Medulla oblongata (tissue), 1 donor: ENCODE results near the gene DPH6.
"Not testable (repeated sequence)": the region's sequence is repeated elsewhere in the genome, so short reads cannot be mapped to it uniquely, and the experiment has no call there.

Source experiments
- DNase-seq: peaks from one replicate; pipeline ENCODE4 v3.0.0-alpha.2; 2015; ENCODE audit errors: extremely low spot score

The DPH6 gene

DNA sequence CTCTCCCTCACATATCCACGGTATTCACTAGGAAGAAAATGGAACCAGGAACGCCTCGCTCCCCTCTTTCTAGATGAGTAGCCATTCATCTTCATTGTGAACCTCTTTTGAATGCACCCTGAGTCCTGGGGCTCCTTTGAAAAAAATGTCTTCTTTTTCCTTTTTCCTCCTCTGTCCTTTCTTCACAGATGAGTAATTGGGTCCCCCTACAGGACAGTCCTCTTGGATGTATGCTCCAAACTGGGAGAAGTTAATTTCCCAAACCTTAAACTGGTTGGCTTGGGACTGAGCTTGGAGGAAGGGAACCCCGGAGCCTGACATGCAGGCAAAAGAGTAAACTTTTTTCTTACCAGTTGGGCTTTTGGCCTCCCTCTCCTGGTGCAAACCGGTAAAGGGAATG, 108.8 kb downstream of the DPH6 start:
- DNase-seq = no peak

DNA sequence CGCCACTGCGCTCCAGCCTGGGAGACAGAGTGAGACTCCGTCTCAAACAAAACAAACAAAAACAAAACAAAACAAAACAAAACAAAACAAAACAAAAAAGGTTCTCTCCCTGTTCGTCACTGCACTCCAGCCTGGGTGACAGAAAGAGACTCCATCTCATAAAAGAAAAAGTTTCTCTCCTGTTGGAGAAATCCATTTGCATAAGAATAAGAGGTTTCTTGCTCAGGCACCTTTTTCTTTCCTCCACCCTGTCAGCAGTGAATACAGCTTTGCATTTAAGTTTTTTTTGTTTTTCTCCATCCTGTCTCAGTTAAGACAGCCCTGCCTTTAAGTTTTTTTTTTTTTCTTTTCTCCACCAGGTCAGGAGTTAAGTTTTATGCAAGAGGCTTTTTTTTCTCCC, 109.5 kb downstream of the DPH6 start:
- DNase-seq = no peak

DNA sequence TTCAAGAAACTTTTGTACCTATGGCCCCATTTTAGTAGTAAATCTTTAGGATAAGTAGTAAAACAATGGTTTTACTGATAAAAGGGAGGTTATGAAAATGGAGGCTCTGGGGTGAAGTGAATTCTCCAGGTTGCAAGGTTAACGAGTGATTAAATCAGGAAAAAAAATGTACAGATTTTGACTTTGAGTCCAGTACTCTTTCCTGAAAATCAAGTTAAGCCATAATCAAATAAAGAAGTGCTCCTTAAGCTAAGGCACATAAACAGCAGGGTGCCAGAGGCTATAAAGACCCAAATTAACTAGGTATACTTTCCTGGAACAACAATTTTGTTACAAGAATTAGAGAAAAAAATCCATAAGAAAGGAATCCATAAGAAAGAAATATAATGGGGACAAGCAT, 114.7 kb downstream of the DPH6 start:
- DNase-seq = no peak

DNA sequence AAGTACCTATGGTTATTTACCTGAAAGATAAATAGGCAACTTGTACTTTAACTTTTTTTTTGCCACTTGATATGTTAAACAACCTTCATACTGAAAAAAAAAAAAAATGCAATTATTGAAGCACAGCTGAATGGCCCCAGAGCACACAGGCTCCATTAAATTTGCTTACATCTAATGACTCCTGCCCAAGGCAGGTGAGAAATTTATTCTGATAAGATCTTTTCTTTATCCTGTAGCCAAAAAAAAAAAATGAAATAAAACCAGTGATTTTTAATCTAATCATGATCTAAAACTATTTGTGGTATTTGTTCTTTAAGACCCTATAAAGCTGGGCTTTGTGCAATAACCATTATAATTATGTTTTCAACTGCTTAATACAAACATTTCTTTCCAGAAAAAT, 115.7 kb downstream of the DPH6 start:
- no peak for DNase-seq

DNA sequence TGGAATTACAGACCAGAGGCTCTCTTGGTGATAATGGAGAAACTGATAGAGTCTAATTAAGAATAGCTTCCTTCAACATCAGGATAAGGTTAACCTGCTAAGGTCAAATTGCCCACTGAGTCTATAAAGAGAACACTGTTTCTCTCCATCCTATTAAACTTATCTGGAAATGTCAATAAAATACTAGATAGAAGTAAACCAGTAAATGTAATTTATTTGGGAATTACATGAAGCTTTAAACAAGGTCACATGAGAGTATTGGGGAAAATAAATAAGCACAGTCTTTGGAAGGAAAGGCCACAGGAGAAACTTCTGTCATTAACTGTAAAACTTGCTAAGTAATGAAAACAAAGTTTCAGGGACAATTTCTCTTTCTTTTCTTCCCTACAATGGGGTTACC, 118.5 kb downstream of the DPH6 start:
- DNase-seq = no peak

DNA sequence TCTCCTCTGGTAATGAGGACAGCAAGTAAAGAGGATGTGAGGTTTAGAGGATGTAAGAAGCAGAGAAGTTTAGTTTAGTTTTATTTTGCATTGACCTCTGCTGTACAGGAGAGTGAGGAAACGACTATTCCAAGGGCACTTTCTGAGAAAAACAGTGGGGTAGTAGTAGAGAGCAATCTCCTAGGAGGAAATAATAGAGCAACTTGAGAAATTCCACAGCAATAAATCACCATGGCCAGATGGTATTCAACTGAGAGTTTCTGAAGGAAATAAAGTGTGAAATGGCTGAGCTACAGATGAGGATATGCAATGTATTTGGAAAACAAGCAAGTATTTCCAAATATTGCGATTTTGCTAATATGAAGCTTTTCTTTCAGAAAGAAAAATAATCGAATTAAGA, 118.9 kb downstream of the DPH6 start:
- DNase-seq = no peak

DNA sequence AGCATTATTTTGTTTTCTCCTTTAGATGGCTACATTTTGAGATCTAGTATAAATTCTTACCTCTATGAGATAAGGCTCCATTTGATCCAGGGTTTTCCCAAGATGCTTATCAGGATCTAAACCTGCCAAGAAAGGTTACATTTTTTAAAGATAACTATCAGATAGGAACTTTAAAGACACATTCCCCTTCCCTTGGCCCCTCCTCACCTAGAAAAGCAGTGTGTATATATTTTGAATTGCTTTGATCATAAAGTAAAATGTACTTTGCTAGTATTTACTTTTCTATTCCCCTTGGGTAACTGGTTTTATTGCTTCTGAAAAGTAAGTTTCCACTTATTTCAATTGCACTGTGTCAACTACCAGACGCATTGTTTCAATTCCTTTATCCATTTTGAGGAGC, 135.2 kb downstream of the DPH6 start:
- no peak for DNase-seq

DNA sequence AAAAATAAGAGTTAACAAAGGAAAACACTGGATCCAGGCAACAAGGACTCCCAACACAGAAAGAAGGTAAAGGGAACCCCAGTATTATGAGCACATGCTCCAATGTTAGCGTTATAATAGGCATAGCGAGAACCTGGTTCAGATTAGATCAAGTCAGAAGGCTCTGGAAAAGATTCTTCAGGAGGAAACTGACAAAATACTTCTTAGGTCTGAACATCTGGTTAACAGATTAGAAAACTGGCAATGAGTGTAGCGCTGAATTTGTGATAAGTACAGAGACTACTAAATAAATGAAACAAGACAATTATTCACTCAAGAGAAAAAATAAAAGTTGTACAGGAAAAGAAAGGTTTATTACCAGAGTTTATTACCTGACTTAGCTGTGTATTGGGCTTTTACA, 146.1 kb downstream of the DPH6 start:
- DNase-seq = no peak

DNA sequence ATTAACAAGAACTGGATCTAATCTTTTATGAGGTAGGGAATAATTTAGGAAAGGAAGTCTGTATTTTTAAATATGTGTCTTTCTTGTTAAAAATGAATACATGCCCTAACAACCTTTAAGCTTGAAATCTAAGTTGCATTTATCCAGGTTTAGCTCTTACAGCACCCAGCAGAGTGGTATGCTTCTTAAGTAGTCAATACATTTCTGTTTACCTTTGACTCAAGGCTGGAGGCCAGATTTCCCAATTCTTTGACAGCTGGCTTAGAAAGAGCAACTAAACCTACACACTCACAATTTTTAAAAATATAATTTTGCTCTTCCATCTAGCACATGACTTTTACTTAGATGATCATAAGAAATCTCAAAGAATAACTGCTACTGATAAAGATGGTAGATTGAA, 148.9 kb downstream of the DPH6 start:
- DNase-seq = no peak

DNA sequence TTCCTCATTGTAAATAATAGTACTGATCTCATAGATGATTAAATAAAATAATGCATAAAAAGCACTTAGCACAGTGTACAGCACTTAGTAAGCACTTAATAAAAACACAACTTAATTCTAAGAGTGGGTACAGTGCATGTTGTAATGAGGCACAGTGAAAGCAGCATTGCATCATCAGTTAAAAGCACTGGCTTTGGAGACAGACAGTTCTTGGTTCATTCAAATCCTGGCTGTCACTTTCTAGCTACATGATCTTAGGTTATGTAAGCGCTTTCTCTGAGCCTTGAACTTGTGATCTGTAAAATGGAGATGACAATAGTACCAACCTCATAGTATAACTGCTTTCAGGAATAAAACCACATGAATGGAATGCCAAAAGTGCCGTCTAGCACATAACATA, 151.5 kb downstream of the DPH6 start:
- DNase-seq = no peak

DNA sequence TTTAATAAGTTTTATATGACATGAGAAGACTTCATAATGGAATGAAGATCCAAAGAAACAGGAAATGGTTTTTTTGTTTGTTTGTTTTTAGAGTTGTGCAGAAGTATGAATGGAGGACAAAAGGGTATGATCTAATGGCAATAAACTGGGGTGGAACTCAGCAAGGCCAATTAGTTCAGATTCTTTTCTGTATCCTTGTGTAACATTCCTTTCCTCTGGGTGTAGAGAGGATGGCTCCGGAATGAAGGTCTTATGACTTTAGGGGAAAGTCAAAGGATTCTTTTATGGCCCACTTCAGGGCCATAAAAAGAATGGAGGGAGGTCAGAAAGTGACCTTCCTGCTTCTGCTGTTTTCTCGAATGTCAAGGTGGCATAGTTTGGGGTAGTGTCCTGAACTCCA, 152.6 kb downstream of the DPH6 start:
- no peak for DNase-seq

DNA sequence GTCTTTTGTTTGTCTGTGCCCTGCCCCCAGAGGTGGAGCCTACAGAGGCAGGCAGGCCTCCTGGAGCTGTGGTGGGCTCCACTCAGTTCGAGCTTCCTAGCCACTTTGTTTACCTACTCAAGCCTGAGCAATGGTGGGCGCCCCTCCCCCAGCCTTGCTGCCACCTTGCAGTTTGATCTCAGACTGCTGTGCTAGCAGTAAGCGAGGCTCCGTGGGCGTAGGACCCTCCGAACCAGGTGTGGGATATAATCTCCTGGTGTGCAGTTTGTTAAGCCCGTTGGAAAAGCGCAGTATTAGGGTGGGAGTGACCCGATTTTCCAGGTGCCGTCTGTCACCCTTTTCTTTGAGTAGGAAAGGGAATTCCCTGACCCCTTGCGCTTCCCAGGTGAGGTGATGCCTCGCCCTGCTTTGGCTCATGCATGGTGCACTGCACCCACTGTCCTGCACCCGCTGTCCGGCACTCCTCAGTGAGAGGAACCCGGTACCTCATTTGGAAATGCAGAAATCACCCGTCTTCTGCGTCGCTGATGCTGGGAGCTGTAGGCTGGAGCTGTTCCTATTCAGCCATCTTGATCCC, 154.5 kb downstream of the DPH6 start:
- not testable (repeated sequence) for DNase-seq

DNA sequence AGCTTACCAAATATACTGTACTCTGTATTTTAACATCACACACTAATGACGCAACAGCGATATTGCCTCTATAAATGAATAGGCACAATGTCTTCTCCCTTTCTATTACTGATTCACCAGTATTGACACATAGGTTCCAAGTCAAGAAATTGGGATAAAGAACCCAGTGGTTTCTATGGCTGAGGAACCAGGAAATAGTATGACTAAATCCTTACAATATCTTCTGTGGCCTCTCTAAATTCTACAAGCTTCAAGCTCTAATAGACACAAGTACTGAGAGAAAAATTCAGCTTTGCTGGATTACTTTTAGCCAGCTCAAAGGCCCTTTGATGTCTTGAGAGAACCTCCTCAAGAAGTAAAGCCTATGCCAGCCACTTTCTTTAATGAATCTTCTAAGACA, 162.5 kb downstream of the DPH6 start:
- DNase-seq = no peak

DNA sequence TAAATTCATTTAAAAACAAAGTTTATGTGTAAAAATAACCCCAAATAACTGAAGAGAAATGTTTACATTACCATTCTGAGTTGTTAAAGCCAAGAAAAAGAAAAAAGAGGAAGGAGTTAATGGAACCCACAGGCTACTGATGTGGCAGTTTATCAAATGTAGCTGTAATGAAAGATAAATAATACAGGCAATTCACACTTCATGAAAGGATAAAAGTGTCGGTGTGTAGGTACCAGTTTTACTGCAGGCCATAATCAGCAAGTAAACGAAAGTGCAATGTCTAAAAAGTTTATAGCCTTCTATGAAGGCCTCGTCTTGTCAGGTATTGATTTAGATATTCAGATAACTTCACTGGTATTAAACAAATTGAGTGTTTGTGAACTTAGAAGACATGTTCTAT, 164.6 kb downstream of the DPH6 start:
- DNase-seq = no peak

DNA sequence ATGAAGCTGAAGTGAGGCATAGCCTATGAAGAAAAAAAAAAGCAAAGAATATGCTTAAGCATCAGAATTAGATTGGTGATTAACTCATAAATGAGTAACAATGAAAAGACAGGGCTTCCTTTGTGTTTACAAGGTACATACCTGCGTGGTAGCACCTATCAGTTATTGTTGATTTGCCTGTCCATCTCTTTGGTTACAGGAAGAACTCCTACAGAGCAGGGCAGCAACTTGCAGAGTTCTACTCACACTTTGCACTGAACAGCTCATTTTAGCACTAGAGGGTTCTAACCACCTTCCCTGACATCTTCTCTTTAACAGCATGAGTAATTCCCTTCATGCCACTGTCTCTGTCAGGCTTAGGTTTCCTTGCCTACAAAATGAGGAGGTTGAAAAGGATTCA, 166.0 kb downstream of the DPH6 start:
- no peak for DNase-seq

DNA sequence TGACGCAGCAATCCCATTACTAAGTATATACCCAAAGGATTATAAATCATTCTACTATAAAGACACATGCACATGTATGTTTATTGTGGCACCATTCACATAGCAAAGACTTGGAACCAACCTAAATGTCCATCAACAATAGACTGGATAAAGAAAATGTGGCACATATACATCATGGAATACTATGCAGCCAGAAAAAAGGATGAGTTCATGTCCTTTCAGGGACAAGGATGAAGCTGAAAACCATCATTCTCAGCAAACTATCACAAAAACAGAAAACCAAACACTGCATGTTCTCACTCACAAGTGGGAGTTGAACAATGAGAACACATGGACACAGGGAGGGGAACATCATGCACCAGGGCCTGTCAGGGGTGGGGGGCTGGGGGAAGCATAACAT, 167.5 kb downstream of the DPH6 start:
- DNase-seq = not testable (repeated sequence)

DNA sequence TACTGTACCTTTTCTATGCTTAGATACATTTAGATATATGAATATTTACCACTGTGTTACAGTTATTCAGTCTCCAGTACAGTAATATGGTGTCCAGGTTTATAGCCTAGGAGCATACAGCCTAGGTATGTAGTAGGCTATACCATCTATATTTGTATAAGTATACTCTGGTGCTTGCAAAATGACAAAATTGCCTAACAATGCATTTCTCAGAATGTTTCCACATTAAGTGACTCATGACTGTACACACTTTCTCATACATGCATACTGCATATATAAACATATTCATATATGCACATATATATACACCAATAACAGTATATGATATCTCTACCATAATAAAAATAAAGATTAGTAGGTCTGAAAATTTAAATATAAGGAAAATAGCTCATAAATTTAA, 169.3 kb downstream of the DPH6 start:
- no peak for DNase-seq

DNA sequence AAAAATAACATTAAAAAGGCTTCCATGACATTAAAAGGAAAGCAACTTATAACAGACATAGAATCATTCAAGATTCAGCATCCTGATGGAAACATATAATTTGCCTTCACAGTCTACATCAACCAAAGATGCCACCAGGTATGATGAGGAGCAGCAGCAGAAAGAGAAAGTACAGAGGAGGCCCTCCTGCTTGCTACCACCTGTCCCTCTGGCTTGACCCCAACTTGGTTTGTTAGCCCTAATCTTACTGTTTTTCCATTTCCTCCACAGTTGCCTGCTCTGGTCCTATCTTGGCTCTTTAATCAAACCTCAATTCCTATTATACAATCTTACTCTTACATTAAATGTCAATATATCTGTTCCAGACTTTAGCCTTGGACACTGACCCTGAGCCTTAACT, 171.3 kb downstream of the DPH6 start:
- DNase-seq = no peak

DNA sequence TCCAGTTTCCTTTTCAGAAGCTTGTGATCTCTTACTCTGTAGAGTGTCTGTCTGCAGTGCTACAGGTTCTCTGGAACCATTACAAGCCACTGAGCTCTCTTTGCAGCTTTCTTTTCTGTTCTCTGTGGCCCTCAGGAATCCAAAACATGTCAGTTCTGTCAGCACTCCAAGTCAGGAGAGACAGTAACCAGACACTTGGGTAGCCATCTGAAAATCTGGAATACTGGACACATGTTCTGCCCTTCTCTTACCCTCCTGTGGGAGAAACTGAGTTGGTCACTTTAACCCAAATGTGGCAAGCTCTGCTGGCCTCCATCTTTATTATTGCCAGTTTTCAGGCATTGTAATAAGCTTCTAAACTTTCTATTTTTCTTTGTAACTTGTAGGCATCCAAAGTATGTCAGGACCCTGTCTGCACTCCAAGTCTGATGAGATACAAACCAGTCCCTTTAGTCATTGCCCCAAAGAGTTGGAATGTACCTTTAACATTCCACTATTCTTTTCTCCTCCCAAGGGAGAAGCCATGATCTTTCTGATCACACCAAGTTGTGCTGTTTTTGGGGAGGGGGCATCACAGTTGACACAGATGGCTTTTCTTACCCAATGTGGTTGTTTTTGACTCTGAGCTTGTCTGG, 183.7 kb downstream of the DPH6 start:
- DNase-seq = no peak

DNA sequence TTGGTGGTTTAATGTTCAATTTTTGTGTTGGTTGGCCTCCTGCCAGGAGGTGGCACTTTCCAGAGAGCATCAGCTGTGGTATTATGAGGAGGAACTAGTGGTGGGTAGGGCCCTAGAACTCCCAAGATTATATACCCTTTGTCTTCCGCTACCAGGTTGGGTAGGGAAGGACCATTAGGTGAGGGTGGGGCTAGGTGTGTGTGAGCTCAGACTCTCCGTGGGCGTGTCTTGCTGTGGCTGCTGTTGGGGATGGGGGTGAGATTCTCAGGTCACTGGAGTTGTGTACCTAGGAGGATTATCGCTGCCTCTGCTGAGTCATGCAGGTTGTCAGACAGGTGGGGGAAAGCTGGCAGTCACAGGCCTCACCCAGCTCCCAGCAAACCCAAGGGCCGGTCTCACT, 187.1 kb downstream of the DPH6 start:
- DNase-seq = no peak

DNA sequence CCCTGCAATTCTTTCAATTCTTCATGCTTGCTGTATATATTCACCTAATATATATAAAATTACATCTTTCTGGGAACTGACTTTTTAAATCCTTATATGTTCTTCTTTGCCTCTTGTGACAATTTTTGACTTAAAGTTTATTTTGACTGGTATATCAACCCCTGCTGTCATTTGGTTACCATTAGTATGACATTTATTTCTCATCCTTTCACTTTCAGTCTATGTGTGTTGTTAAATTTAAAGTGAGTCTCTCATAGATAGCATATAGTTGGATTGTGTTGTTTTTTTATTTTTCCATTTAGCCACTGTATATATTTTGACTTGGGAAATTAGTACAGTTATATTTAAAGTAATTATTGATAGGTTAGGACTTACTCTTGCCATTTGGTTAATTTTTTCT, 194.9 kb downstream of the DPH6 start:
- DNase-seq = no peak

DNA sequence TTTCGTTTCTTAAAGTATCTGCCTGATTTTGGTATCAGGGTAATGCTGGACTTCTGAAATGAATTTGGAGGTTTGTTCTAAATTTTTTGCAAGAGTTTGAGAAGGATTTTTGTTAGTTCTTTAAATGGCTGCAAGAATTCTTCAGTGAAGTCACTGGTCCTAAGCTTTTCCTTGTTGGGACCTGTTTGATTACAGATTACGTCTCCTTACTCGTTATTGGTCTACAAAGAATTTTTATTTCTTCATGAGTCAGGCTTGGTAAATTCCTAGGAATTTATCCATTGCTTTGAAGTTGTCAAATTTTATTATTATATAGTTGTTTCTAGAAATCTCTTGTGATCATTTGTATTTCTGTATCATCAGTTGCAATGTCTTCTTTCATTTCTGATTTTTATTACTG, 196.0 kb downstream of the DPH6 start:
- DNase-seq = no peak

DNA sequence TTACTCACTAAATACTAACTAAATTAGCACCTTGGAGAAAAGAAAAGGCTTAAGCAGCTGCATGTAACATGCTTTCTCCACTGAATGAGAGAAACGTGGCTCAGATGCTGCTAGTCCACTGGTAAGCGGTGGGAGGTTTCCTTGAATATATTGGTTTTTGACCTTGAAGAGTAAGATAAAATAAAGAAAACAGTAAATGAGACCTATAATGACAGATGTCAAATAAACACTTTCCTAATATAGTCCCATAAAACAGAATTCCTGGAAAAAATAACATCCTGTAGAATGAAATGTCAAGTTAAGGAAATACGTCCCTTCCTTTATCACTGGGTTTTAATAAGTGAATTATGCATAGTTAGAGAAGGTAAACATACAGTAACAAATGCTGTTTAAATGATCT, 215.0 kb downstream of the DPH6 start:
- DNase-seq = no peak

DNA sequence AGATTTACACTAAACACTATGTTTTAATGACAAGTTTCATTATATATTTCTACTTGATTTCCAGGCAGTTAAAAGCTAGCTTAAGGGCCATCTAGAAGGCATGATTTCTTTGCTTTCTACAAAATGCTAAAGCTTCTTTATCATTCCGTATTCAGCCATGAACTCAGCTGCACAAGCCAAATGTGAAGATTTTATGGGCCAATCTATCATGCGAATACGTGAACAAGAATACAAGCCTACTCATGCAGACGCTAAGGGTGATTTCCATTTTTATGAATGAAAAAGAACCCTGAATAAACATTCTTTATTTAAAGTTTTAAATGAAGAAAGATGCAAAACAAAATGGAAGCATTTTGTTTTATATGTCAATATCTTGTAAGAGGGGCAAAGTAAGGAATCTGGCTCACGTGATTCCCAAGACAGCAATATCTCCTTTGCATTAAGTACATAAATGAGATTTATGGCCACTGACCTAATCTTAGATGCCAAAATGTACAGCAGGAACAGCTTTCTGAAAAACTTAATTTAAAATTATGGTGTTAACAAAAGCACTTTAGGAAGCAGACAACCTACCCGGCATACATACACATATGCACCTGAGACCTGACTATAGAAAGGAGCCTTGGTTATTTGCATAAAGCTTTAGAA, 215.8 kb downstream of the DPH6 start:
- no peak for DNase-seq
